GM23248 (cell line): ENCODE measurements around the gene BLVRA.

Experiments
- EZH2 ChIP-seq: fragments of 200-600 bp; sonication (generic); IDR thresholded peaks from 2 replicates; pipeline ENCODE4 v1.6.1; 2018; ENCODE audit warnings: antibody characterized with exemption, mild to moderate bottlenecking; ENCODE audit not compliant: insufficient read depth, poor library complexity, severe bottlenecking
- EZH2phosphoT487 ChIP-seq: fragments of 200-600 bp; sonication (generic); IDR thresholded peaks from 2 replicates; pipeline ENCODE4 v1.6.1; 2018; ENCODE audit warnings: antibody characterized with exemption, moderate library complexity, mild to moderate bottlenecking, low read depth; ENCODE audit not compliant: insufficient read depth

- TF ChIP-seq EZH2phosphoT487 (no peak), EZH2 (no peak)
Measured at GRCh38 chr7:43785420-43785819, 26.9 kb downstream of the BLVRA start.
